Left colon (tissue), 2 donors: ENCODE data around the gene ZC3HAV1L. TPM values are rescaled to one million over a fixed set of nuclear protein-coding genes. Genes with fewer than 3 reads are reported as not detected.
"Not testable (repeated sequence)": the region's sequence is repeated elsewhere in the genome, so short reads cannot be mapped to it uniquely, and the experiment has no call there.

Experiments
- ATAC-seq: fragments of 200-7000 bp; cut with Tn5 transposase; one replicate; pipeline ENCODE4 v1.9.1; 2020; ENCODE audit warnings: mild to moderate bottlenecking, moderate library complexity
- DNase-seq, 2 donors: peaks; one replicate each; pipeline ENCODE4 v3.0.0-alpha.2; 2020
- intact Hi-C, 2 donors: fragments of 100-400 bp; cut with DNase I in 1 of 2; cut with micrococcal nuclease in 1 of 2; formaldehyde crosslinking; loops; one replicate each; pipeline versions ENCODE4 v1.11.2 to v1.14.0; 2022; cut with DNase I, micrococcal nuclease
- total RNA-seq, 2 donors: library from RNA; stranded (reverse); fragmentation: NEBNext Ultra II Directional; extraction: Animal tissue kit (Norgen Biotek cat#: 25700); gene quantifications; one replicate each; pipeline ENCODE4 v1.2.1, GENCODE V29; 2021
- donor health status: DM: no; HTN: no; CAD: no.
- donor health status: DM: yes; HTN: yes; CAD: no.

The ZC3HAV1L gene
- total RNA-seq, 2 donors from 2014 or later, result 6.3 to 7.0 TPM

- no peak for ATAC-seq
- no peak for DNase-seq
- intact Hi-C loops, result no loop called here
Observed at GRCh38 chr7:139029353-139029752, 6.5 kb downstream of the ZC3HAV1L start.

- DNase-seq (no peak), ATAC-seq (no peak)
- intact Hi-C loops, result no loop called here
Observed at GRCh38 chr7:139026551-139026950, 9.3 kb downstream of the ZC3HAV1L start.

DNA sequence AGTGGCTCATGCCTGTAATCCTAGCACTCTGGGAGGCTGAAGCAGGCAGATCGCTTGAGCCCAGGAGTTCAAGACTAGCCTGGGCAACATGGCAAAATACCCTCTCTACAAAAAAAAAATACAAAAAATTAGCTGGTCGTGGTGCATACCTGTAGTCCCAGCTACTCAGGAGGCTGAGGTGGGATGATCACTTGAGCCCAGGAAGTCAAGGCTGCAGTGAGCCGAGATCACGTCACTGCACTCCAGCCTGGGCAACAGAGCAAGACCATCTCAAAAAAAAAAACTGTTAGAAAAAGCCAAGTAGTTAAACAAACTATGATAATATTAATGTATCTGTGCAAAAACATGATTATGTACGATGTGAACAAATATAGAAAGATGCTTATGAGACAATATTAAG is 10.0 kb downstream of the ZC3HAV1L start:
- ATAC-seq, intact Hi-C loops, DNase-seq: not testable (repeated sequence)

GRCh38 chr7:139023076-139023475 is 12.8 kb downstream of the ZC3HAV1L start:
- intact Hi-C loops, result no loop called here
- ATAC-seq (no peak), DNase-seq (no peak)

GRCh38 chr7:139022286-139022685 is 13.6 kb downstream of the ZC3HAV1L start:
- no peak for DNase-seq
- intact Hi-C loops, result no loop called here
- ATAC-seq, result no peak

GRCh38 chr7:139018910-139019309 is 16.9 kb downstream of the ZC3HAV1L start:
- intact Hi-C loops, result no loop called here
- ATAC-seq (peak; percentile 67), DNase-seq (no peak)

DNA sequence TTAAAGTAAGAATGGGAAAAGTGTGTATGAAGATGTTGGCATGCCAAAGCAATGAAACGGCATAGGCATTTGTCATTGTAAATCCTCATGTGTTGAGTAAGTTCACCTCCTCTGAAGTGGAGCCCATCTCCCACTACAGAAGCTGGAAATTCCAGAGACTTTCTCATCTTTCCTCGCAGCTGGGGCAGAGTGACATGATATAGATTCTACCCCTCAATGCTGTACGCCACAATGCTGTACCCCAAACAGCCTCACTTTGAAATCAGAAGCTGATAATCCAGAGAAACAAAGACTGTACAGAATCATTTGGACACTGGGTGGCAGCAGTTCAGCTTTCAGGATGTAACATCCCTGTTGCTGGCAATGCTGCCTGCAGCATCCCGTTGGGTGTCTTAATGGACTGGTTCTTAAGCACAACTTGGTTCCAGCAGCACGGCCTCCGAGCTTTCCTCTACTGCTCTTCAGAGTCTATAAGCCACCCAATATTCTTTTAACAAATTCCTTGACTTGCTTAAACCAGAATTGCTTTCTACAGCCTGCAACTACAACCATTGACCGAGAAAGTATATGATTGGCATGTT is 18.8 kb downstream of the ZC3HAV1L start:
- peak; percentile 86 for ATAC-seq
- intact Hi-C loops, result no loop called here

DNA sequence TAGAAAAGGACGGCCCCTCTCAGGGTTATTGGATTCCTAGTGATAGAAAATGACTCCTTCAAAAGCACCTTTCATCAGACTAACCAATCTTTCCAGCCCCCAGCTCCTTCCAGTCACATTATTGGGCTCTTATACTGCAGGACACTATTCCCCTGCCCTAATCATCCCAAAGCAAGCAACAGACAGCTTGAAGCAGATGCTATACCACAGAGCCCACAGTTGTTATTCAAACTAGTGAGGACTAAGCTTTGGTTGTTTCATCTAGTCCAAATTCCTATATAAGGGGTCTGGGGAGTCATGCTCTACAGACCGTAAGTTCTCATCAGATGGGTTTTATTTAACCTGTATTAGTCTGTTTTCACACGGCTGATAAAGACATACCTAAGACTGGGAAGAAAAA is 24.5 kb downstream of the ZC3HAV1L start:
- intact Hi-C loops, result no loop called here
- DNase-seq (no peak), ATAC-seq (no peak)

More for the DNA sequence above, 18.8 kb downstream of the ZC3HAV1L start:
- peak; percentile 44 to 63 for DNase-seq

- intact Hi-C loops, result no loop called here
- no peak for DNase-seq
- no peak for ATAC-seq
Observed at GRCh38 chr7:139004321-139005090, 31.3 kb downstream of the ZC3HAV1L start.

- DNase-seq (no peak), ATAC-seq (no peak)
- intact Hi-C loops, result no loop called here
Observed at GRCh38 chr7:138999414-138999813, 36.4 kb downstream of the ZC3HAV1L start.

DNA sequence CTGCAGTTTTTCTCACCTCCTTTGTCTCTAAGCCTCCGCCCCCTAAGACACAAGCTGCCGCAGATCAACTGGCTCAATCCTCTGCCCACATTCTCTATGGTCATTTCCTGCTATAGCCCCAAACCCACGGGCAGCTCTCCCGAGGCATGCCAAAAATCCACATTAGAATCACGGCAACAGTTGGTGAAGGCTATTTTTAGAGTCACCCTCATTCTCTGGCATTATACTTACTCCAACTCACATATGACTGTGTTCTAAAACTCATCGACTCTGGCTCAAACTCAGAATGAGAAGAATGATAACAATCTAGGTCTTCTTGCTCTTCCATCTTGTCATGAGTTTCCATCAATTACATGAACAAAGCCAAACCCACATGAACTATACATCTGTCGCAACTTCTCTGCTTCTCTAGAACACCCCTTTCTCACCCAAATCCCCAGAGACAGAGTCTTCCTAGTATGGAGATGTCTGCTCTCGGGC is 43.8 kb downstream of the ZC3HAV1L start:
- intact Hi-C loops, result no loop called here
- ATAC-seq (no peak), DNase-seq (no peak)

DNA sequence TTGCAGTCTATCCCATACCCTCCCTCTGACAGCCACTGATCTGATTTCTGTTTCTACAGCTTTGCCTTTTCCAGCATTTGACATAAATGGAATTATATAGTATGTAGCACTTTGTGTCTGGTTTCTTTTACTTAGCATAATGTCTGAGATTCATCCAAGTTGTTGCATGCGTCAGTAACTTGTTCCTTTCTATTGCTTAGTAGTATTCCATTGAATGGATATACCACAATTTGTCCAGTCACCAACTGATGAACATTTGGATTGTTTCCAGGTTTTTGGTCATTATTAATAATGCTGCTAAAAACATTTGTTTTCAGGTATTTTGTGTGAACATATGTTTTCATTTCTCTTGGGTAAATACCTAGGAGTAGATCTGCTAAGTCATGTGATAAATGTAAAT is 48.2 kb downstream of the ZC3HAV1L start:
- intact Hi-C loops, result no loop called here
- DNase-seq (no peak), ATAC-seq (no peak)

GRCh38 chr7:138982204-138982623 is 53.6 kb downstream of the ZC3HAV1L start:
- intact Hi-C loops, result no loop called here
- no peak for ATAC-seq
- DNase-seq, result no peak

DNA sequence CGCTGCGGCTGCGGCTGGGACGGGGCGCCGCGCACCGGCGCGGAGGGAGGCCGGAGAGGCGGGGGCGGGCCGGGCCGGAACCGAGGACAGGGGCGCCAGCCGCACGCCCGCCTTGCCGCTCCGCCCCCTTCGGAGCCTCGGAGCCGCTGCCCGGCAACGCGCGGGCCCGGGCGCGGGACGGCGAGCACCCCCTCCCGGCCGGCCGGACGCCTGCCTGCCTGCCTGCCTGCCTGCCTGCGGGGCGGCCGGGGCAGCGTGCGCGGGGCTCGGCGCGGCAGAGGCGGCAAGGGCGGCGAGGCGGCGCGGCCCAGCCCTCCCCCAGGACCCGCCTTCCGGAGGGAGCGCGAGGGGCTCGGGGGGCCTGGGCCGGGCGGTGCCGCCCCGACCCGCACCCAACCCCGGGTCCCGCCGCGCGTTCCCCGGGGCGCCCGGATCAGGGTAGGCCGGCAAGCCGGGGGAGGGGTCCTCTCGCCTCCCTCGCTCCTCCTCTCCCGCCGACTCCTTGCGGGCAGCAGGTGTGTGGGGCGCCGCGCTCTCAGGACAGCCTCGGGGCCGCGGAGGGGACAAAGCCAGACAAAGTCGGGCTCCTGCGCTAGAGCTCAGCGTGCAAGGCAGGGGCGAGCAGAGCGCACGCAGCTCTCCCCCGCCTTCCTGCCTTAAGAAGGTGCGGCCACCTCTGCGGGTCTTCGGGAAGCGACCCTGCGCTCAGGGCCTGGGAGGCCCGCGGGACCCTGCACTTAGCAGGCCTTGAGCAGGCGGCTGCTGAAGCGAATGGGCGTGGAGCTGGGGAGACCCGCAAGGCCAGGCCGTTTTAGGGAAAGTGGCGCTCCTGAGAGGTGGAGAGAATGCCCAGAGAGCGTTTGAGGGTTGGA is 54.3 kb downstream of the ZC3HAV1L start, which contains the start of gene KIAA1549:
KIAA1549 (minus strand) TSS at position 58 of the 872 bp plus-strand sequence. CDS start 120 bp downstream, outside the sequence.
- intact Hi-C loops, result no loop called here
- DNase-seq (peak; percentile 44 to 74), ATAC-seq (peak; percentile 92)

DNA sequence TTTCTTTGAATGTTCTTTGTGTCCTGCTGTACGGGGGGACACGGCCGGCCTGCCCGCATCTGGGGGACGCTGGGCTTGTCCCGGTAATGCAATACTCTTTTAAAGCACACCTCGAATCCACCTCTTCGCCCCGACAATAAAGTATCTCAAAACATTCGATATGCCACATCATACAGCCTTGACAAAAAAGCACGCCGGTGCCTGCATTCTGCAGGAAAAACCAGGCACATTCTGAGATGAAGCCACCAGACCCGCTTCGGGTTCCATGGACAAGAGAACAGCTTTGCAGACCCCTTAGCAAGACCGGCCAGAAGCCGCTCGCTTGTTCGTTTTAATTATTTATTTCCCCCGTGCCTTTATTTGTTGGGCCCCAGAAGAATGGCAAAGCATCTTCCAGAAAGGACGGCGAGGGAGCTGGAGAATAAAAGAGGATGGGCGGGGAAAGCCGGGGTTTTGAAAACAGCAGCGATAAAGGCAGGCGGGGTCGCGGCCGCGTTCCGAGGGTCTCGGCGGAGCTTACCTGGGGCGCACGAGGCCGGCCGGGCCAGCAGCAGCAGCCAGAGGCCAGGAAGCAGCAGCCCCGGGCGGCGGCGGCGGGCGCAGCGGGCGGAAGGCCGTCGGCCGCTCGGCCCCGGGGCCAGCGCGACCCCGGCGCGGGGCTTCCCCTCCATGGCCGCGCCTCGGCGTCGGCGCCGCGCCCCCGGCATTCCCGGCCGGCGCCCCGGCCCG is 55.1 kb downstream of the ZC3HAV1L start:
- DNase-seq (peak in 1 of 2 donors; percentile 39), ATAC-seq (peak; percentile 48)
- intact Hi-C loops, result no loop called here

GRCh38 chr7:138979988-138980562 is 55.8 kb downstream of the ZC3HAV1L start:
- DNase-seq (no peak), ATAC-seq (no peak)
- intact Hi-C loops, result no loop called here

GRCh38 chr7:138979226-138979979 is 56.4 kb downstream of the ZC3HAV1L start:
- ATAC-seq, result no peak
- intact Hi-C loops, result no loop called here

More at GRCh38 chr7:138979226-138979979, 56.4 kb downstream of the ZC3HAV1L start:
- no peak for DNase-seq
